K562 (cell line): ENCODE measurements around the gene NACC1. TPM values are rescaled to one million over a fixed set of nuclear protein-coding genes. Genes with fewer than 3 reads are reported as not detected.

Experiments used
- CBFA2T3 ChIP-seq: fragments of 450-650 bp; IDR thresholded peaks from 2 replicates; pipeline ENCODE4 v1.6.1; 2017
- CREB1 ChIP-seq, 2 experiments: sonication (generic) in 1 of 2; formaldehyde crosslinking in 1 of 2; IDR thresholded peaks; 2 replicates each; pipeline versions ENCODE4 v1.6.1 to v1.8.0; 2012 to 2022; ENCODE audit warnings: inconsistent platforms in 1 of 2, mild to moderate bottlenecking in 1 of 2, missing genetic modification reagents in 1 of 2, moderate library complexity in 1 of 2
- CTCFL ChIP-seq: IDR thresholded peaks from 2 replicates; pipeline ENCODE4 v1.6.1; 2011; ENCODE audit warnings: borderline replicate concordance, low read depth, mild to moderate bottlenecking, moderate library complexity, low read length; ENCODE audit not compliant: insufficient read depth, poor library complexity, severe bottlenecking
- GATAD2B ChIP-seq: fragments of 450-650 bp; IDR thresholded peaks from 2 replicates; pipeline ENCODE4 v1.6.1; 2017; ENCODE audit warnings: mild to moderate bottlenecking, borderline replicate concordance
- HDAC2 ChIP-seq: fragments of 450-650 bp; IDR thresholded peaks from 2 replicates; pipeline ENCODE4 v1.6.1; 2016; ENCODE audit warnings: mild to moderate bottlenecking
- HNRNPLL ChIP-seq: fragments of 200-400 bp; formaldehyde crosslinking; IDR thresholded peaks from 2 replicates; pipeline ENCODE4 v1.6.1; 2017; ENCODE audit warnings: low read length, low read depth, mild to moderate bottlenecking; ENCODE audit not compliant: poor library complexity, severe bottlenecking
- MYNN ChIP-seq, 2 experiments: sonication (generic); formaldehyde crosslinking in 1 of 2; IDR thresholded peaks; 2 replicates each; pipeline versions ENCODE4 v1.5.0 to v1.6.1; 2016 to 2020; ENCODE audit warnings: antibody characterized with exemption in 1 of 2, missing genetic modification reagents in 1 of 2
- PCBP1 ChIP-seq: fragments of 200-400 bp; formaldehyde crosslinking; IDR thresholded peaks from 2 replicates; pipeline ENCODE4 v1.6.1; 2018; ENCODE audit warnings: mild to moderate bottlenecking, low read depth, low read length; ENCODE audit not compliant: poor library complexity, severe bottlenecking
- PHF21A ChIP-seq: fragments of 450-650 bp; IDR thresholded peaks from 2 replicates; pipeline ENCODE4 v1.6.1; 2017; ENCODE audit warnings: low read depth, borderline replicate concordance
- PURB ChIP-seq: sonication (generic); formaldehyde crosslinking; IDR thresholded peaks from 2 replicates; pipeline ENCODE4 v1.9.0; 2021; ENCODE audit warnings: low read depth, mild to moderate bottlenecking, missing genetic modification reagents
- PYGO2 ChIP-seq: fragments of 450-650 bp; IDR thresholded peaks from 2 replicates; pipeline ENCODE4 v1.6.1; 2016; ENCODE audit warnings: mild to moderate bottlenecking, missing genetic modification characterization, moderate library complexity, missing compliant biosample characterization
- TFE3 ChIP-seq: fragments of 450-650 bp; formaldehyde crosslinking; IDR thresholded peaks from 2 replicates; pipeline ENCODE4 v1.4.0; 2020; ENCODE audit warnings: mild to moderate bottlenecking, mixed read lengths
- ZNF644 ChIP-seq: fragments of 200-800 bp; sonication (Bioruptor generic); IDR thresholded peaks from 2 replicates; pipeline ENCODE4 v1.6.1; 2016; ENCODE audit warnings: low read depth, missing genetic modification characterization, missing compliant biosample characterization
- polyA plus RNA-seq, 8 experiments: library from polyadenylated mRNA; depleted of rRNA in 4 of 8; stranded (reverse) in 5 of 8; unstranded in 3 of 8; fragments of >200 nt; fragmentation: Nextera tagmentation in 2 of 8; fragmentation: Illumina TruSeq in 1 of 8; extraction: Ambion mirVana in 2 of 8; extraction: Trizol in 1 of 8; gene quantifications; 2 replicates each; pipeline versions ENCODE4 v1.2.1 to v1.2.3, GENCODE V29; 2011 to 2014; ENCODE audit warnings: inconsistent platforms in 1 of 8, missing spikeins in 1 of 8
- total RNA-seq, 7 experiments: library from RNA; depleted of rRNA in 6 of 7; stranded (reverse); fragments of >200 nt in 6 of 7; fragmentation: Illumina TruSeq in 2 of 7; extraction: Trizol in 2 of 7; gene quantifications; 2 replicates each; pipeline versions ENCODE4 v1.2.1 to v1.2.3, GENCODE V29; 2011 to 2021; ENCODE audit warnings: low replicate concordance in 1 of 7
- TF ChIP-seq, protein P1 (sequence below): sonication (generic); formaldehyde crosslinking; IDR thresholded peaks from 2 replicates; pipeline ENCODE4 v1.8.1; 2023; ENCODE audit warnings: mild to moderate bottlenecking, missing genetic modification reagents
- TF ChIP-seq, protein P2 (sequence below): fragments of 250-450 bp; sonication (Bioruptor Pico); IDR thresholded peaks from 2 replicates; pipeline ENCODE4 v1.5.0; 2021; ENCODE audit warnings: mild to moderate bottlenecking, borderline replicate concordance
- TF ChIP-seq, protein P3 (sequence below): IDR thresholded peaks from 2 replicates; pipeline ENCODE4 v1.6.1; 2011; ENCODE audit not compliant: insufficient read length; ENCODE audit errors: extremely low read depth

The NACC1 gene
- total and polyA plus RNA-seq, 9 of the 15 experiments (the other 6 are each of a cell fraction or from before 2014, with no cell fraction given): 0.04 to 96.6 (median 25.8) TPM

- peak; percentile 67 for TF ChIP-seq TFE3 (CRISPR knock-in tag)
- TF ChIP-seq HNRNPLL: peak; percentile 68
- TF ChIP-seq GATAD2B: peak; percentile 85
- 0 out of 2 replicates have a peak, but pooled peaks have one; percentile 25 for TF ChIP-seq PYGO2 (tag)
- TF ChIP-seq, protein P1, sequence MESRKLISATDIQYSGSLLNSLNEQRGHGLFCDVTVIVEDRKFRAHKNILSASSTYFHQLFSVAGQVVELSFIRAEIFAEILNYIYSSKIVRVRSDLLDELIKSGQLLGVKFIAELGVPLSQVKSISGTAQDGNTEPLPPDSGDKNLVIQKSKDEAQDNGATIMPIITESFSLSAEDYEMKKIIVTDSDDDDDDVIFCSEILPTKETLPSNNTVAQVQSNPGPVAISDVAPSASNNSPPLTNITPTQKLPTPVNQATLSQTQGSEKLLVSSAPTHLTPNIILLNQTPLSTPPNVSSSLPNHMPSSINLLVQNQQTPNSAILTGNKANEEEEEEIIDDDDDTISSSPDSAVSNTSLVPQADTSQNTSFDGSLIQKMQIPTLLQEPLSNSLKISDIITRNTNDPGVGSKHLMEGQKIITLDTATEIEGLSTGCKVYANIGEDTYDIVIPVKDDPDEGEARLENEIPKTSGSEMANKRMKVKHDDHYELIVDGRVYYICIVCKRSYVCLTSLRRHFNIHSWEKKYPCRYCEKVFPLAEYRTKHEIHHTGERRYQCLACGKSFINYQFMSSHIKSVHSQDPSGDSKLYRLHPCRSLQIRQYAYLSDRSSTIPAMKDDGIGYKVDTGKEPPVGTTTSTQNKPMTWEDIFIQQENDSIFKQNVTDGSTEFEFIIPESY (CRISPR knock-in tag): peak; percentile 80
- TF ChIP-seq ZNF644 (tag): peak; percentile 92
- TF ChIP-seq PCBP1: peak; percentile 98
- TF ChIP-seq PURB: no peak
- peak; percentile 83 for TF ChIP-seq CREB1 (IDR thresholded peaks at IDR 0.05)
- TF ChIP-seq CREB1 (CRISPR knock-in tag; IDR thresholded peaks at IDR 0.05): no peak; the same call in none of the 2 replicates
- TF ChIP-seq, protein P2, sequence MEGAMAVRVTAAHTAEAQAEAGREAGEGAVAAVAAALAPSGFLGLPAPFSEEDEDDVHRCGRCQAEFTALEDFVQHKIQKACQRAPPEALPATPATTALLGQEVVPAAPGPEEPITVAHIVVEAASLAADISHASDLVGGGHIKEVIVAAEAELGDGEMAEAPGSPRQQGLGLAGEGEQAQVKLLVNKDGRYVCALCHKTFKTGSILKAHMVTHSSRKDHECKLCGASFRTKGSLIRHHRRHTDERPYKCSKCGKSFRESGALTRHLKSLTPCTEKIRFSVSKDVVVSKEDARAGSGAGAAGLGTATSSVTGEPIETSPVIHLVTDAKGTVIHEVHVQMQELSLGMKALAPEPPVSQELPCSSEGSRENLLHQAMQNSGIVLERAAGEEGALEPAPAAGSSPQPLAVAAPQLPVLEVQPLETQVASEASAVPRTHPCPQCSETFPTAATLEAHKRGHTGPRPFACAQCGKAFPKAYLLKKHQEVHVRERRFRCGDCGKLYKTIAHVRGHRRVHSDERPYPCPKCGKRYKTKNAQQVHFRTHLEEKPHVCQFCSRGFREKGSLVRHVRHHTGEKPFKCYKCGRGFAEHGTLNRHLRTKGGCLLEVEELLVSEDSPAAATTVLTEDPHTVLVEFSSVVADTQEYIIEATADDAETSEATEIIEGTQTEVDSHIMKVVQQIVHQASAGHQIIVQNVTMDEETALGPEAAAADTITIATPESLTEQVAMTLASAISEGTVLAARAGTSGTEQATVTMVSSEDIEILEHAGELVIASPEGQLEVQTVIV (CRISPR knock-in tag): no peak
- TF ChIP-seq CBFA2T3: peak; percentile 99
- TF ChIP-seq MYNN (IDR thresholded peaks at IDR 0.05): peak; percentile 81; the same call in 1 of the 2 replicates
- no peak for TF ChIP-seq MYNN (CRISPR knock-in tag; IDR thresholded peaks at IDR 0.05)
- peak; percentile 15 for TF ChIP-seq CTCFL
- TF ChIP-seq HDAC2: peak; percentile 87
- peak; percentile 90 for TF ChIP-seq PHF21A
- TF ChIP-seq, protein P3, sequence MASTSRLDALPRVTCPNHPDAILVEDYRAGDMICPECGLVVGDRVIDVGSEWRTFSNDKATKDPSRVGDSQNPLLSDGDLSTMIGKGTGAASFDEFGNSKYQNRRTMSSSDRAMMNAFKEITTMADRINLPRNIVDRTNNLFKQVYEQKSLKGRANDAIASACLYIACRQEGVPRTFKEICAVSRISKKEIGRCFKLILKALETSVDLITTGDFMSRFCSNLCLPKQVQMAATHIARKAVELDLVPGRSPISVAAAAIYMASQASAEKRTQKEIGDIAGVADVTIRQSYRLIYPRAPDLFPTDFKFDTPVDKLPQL: no peak
Observed at GRCh38 chr19:13102666-13103580, 15.1 kb upstream of the NACC1 start, which contains the start of gene LYL1 (continued).
